Breast epithelium (tissue), 3 donors: ENCODE measurements around the gene TSFM.

Source experiments
- POLR2A ChIP-seq: fragments of 450-650 bp; IDR thresholded peaks from one replicate; pipeline ENCODE4 v1.6.1; 2016; ENCODE audit warnings: antibody characterized with exemption, mild to moderate bottlenecking, moderate library complexity
- POLR2AphosphoS5 ChIP-seq, 3 donors: sonication (generic); formaldehyde crosslinking; IDR thresholded peaks; one replicate each; pipeline ENCODE4 v1.6.1; 2017; ENCODE audit warnings: antibody characterized with exemption in 3 of 3
- TF ChIP-seq, protein P1 (sequence below), 3 donors: fragments of 450-650 bp; IDR thresholded peaks; one replicate each; pipeline ENCODE4 v1.5.1; 2016 to 2017; ENCODE audit warnings: antibody characterized with exemption in 3 of 3, mild to moderate bottlenecking in 3 of 3, moderate library complexity in 3 of 3

DNA sequence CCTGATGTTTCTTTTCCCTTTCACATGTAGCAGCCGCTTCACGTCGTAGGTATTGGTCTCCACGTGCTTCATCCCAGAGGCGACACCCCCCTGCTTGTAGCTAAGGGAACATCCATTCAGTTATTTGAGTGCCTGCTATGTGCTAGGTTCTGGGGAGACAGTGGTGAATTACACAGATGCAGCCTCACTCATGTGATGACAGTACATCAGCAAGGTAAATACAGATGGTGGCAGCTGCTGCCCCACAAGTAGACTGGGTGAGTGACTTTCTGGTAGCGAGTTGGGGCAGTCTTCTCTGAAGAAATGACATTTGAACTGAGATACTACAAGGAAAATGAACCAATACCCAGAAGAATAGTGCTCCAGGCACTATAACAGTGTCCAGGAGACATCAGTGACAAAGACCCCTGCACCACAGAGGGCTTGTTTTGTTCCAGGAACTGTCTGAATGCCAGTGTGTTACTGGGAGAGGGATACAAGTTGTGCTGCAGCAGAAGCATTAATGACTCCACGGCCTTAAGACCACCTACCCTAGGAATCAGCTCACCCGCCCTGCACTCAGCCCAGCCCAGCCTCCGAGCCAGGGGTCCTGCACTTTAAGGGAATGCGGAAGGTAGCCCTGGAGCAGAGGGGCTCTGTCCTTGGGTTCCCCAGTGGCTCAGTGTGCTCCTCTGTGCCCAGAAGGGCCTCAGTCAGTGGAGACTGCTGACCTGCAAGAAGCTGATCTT lies 28.6 kb downstream of the TSFM start:
- TF ChIP-seq, protein P1, sequence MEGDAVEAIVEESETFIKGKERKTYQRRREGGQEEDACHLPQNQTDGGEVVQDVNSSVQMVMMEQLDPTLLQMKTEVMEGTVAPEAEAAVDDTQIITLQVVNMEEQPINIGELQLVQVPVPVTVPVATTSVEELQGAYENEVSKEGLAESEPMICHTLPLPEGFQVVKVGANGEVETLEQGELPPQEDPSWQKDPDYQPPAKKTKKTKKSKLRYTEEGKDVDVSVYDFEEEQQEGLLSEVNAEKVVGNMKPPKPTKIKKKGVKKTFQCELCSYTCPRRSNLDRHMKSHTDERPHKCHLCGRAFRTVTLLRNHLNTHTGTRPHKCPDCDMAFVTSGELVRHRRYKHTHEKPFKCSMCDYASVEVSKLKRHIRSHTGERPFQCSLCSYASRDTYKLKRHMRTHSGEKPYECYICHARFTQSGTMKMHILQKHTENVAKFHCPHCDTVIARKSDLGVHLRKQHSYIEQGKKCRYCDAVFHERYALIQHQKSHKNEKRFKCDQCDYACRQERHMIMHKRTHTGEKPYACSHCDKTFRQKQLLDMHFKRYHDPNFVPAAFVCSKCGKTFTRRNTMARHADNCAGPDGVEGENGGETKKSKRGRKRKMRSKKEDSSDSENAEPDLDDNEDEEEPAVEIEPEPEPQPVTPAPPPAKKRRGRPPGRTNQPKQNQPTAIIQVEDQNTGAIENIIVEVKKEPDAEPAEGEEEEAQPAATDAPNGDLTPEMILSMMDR (IDR thresholded peaks at IDR 0.05) = no peak
- TF ChIP-seq POLR2A (no peak), POLR2AphosphoS5 (IDR thresholded peaks at IDR 0.05) (no peak)
